T-helper 2 cell (primary cell): ENCODE measurements around the gene CELF2.
"Not testable (repeated sequence)": the region's sequence is repeated elsewhere in the genome, so short reads cannot be mapped to it uniquely, and the experiment has no call there.

Experiments
- DNase-seq, 5 experiments: peaks; one replicate each; pipeline versions ENCODE4 v3.0.0 to v3.0.0-alpha.2; 2012 to 2022

Gene CELF2

GRCh38 chr10:11359869-11360268 lies 342.2 kb downstream of the CELF2 start:
- no peak for DNase-seq

GRCh38 chr10:11363497-11363896 lies 345.8 kb downstream of the CELF2 start:
- DNase-seq = no peak

GRCh38 chr10:11364241-11364640 lies 346.6 kb downstream of the CELF2 start:
- DNase-seq = no peak

DNA sequence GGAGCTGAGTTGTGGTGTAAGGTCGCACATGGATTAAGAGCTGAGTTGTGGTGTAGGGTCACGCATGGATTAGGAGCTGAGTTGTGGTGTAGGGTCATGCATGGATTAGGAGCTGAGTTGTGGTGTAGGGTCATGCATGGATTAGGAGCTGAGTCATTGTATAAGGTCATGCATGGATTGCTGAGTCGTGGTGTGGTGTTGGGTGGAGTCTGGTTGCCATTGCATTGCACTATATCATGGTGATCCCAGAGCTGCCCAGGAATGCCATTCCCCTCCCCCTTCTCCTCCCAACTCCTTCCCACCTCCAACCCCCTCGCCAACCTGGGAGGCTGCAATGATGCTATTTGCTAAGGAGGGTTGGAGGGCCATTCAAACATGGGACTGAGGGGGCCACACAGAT lies 349.2 kb downstream of the CELF2 start:
- DNase-seq = not testable (repeated sequence)

DNA sequence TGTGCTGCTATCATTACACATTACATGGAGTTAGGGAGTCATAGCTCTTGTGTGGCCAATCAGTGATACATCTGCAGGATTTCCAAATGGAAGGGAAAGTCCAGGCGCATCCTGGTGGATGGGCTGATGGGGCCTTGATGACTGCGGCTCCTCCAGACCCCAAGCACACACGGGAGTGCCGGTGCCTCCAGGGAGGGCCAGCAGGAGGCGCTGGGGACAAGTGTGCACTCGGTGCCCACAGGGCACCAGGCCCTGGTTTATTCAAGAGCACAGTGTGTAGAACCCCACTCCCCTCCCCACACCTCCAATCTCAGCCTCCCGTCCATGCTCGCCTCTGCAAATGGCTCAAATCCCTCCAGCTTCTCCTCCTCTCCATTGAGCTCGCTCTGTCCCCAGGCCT lies 349.8 kb downstream of the CELF2 start:
- no peak for DNase-seq

GRCh38 chr10:11373717-11374171 lies 356.1 kb downstream of the CELF2 start:
- no peak for DNase-seq

DNA sequence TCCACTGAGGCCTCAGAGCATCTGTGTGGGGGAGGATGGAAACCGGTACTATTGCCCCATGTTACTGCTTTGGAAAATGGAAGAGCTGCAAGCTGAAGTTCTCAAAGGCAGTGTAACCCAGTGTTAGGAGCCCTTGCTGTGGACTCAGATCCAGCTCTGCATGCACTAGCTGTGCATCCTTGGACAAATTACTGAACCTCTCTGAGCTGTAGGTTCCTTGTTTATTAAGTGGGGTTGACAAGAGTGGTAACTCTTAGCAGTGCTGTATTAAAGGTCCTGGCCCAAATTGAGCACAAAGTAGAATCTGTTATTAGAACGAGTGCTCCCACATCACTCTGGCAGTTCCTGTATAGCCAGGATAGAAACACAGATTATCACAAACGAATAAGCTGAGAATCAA lies 359.6 kb downstream of the CELF2 start:
- no peak for DNase-seq

DNA sequence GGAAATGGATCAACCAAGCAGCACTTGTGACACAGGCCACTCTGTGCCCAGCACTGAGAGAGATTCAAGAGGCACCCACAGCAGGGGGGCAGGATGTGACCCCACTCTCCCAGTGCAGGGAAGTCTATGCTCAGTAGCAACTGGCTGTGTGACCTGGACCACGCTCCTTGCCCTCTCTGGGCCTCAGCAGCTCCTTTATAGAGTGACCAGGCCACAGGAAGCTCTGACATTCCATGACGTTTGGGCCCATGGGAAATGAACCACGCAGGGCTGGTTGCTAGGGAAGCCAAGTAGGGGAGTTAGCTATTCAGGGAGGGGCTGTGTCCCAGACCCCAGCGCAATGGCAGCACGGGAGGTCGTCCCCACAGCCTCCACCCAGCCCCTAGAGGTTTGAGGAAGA lies 361.2 kb downstream of the CELF2 start:
- no peak for DNase-seq

GRCh38 chr10:11379771-11380170 lies 362.1 kb downstream of the CELF2 start:
- DNase-seq = no peak

DNA sequence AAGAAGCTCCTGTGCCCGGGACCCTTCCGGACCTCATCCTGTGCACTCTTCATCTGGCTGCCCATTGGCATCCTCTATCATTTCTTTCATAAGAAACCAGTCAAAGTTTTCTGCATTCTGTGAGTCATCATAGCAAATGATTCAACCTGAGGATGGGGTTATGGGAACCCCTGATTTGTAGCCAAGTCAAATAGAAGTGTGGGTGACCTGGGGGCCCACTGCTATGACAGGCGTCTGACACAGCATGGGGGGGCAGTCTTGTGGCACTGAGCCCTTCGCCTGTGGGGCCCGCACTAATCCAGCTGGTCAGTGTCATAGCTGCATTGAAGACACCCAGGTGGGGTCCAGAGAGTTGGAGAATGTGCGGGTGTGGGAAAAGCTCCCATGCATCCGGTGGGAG lies 363.4 kb downstream of the CELF2 start:
- no peak for DNase-seq

- no peak for DNase-seq
Measured at GRCh38 chr10:11381511-11381910, 363.8 kb downstream of the CELF2 start.

DNA sequence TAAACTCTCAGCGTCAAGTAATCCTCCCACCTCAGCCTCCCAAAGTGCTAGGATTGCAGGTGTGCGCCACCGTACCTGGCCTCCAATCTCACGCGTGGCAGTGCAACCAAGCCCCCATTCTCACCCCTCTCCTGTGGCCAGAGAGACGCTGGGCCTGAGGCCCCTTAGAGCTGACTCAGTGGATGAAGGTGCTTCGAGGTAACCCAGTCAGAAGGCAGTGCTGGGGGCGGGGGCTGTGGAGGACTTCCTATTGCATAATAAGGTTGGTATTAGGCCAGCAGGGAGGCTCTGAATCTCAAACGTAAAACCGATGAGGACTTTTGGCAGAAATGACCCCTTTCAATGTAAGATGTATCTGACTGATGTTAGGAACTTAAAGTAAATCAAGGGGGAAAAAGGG lies 364.5 kb downstream of the CELF2 start:
- no peak for DNase-seq

DNA sequence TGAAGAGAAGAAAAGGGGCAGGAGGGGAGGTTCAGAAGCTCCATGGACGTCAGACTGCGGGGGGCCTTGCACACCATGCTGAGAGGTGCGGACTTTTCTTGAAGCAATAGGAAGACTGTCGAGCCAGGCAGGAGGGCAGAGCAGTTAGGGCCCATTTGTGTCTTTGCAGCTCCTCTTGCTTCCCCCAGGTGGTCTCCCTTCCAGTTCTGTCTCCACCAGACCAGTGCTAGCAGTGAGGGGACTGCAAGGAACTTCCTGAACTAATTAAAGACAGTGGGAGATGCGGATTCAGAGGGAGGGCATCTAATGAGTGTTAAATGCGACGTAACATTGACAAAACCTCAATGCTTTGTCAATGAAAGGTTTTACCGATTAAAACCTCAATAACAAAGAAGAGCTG lies 368.4 kb downstream of the CELF2 start:
- DNase-seq = no peak
